HepG2 (cell line): ENCODE results near the gene FGF1. TPM values are rescaled to one million over a fixed set of nuclear protein-coding genes. Genes with fewer than 3 reads are reported as not detected.

Source experiments
- ATAC-seq: fragments of 200-7000 bp; cut with Tn5 transposase; 3 replicates; pipeline ENCODE4 v1.9.1; 2020; ENCODE audit warnings: mild to moderate bottlenecking, moderate library complexity
- BruUV-seq: library from RNA; stranded (reverse); fragments of 400-500 nt; replicated peaks from 2 replicates; lab custom pipeline; 2021; lab: Mats Ljungman, UMichigan
- CTCF ChIA-PET: fragments of 300-600 bp; formaldehyde crosslinking; extraction: SDS; loops from one replicate; lab custom pipeline; 2021; ENCODE audit warnings: low total read pairs, inconsistent platforms, low intra/inter-chr PET ratio; lab: Yijun Ruan, JAX
- POLR2A ChIA-PET: fragments of 350-600 bp; sonication (Branson Sonifier 250); formaldehyde crosslinking; loops from one replicate; lab custom pipeline; 2020; ENCODE audit warnings: antibody characterized with exemption, inconsistent platforms; lab: Yijun Ruan, JAX
- DNase-seq: peaks from one replicate; pipeline ENCODE4 v3.0.0-alpha.2; 2015; ENCODE audit warnings: low spot score
- FAIRE-seq: peaks from 3 replicates; lab custom pipeline; 2011; peaks lifted over from hg19 to GRCh38; lab: Jason Lieb, UNC
- H2AFZ ChIP-seq: one replicate; pipeline ENCODE4 v1.6.1; 2011; ENCODE audit warnings: low read length, inconsistent platforms
- H3K27ac ChIP-seq: fragments of 300-600 bp; 3 replicates; pipeline ENCODE4 v1.8.0; 2011; ENCODE audit warnings: mixed run types, mild to moderate bottlenecking, mixed read lengths, low read length, inconsistent platforms; ENCODE audit not compliant: insufficient read depth; ENCODE audit errors: extremely low read length
- H3K27me3 ChIP-seq, 2 experiments: fragments of 200-600 bp in 1 of 2; 2 replicates in 1 of 2; 3 replicates in 1 of 2; pipeline versions ENCODE4 v1.6.0 to v1.8.0; 2011; ENCODE audit warnings: low read length in 2 of 2, mild to moderate bottlenecking in 2 of 2, moderate library complexity in 2 of 2, inconsistent platforms in 1 of 2; ENCODE audit not compliant: insufficient read depth in 2 of 2, control insufficient read depth in 1 of 2
- H3K36me3 ChIP-seq, 2 experiments: fragments of 200-600 bp in 1 of 2; replicated peaks in 1 of 2; 2 replicates in 1 of 2; 3 replicates in 1 of 2; pipeline versions ENCODE4 v1.5.1 to v1.8.0; 2011; ENCODE audit warnings: low read length in 2 of 2, inconsistent platforms in 1 of 2; ENCODE audit not compliant: insufficient read depth in 2 of 2, control insufficient read depth in 1 of 2
- H3K4me1 ChIP-seq: 2 replicates; pipeline ENCODE4 v1.5.1; 2012; ENCODE audit warnings: low read length, inconsistent platforms; ENCODE audit not compliant: insufficient read depth
- H3K4me2 ChIP-seq: 2 replicates; pipeline ENCODE4 v1.6.0; 2011; ENCODE audit warnings: low read depth, low read length, inconsistent platforms
- H3K4me3 ChIP-seq, 3 experiments: fragments of 200-600 bp in 1 of 3; sonication (generic), shearing (Covaris generic) in 1 of 3; replicated peaks in 1 of 3; 2 replicates each; pipeline ENCODE4 v1.5.1; 2011 to 2016; ENCODE audit warnings: low read length in 3 of 3, inconsistent platforms in 2 of 3, low read depth in 2 of 3, mild to moderate bottlenecking in 2 of 3, control low read depth in 1 of 3, mixed read lengths in 1 of 3; ENCODE audit not compliant: insufficient read depth in 1 of 3
- H3K79me2 ChIP-seq: one replicate; pipeline ENCODE4 v1.6.1; 2011; ENCODE audit warnings: low read length, inconsistent platforms; ENCODE audit not compliant: insufficient read depth
- H3K9ac ChIP-seq: 2 replicates; pipeline ENCODE4 v1.6.0; 2011; ENCODE audit warnings: mild to moderate bottlenecking, low read depth, low read length, inconsistent platforms; ENCODE audit not compliant: insufficient read depth
- H3K9me3 ChIP-seq: 2 replicates; pipeline ENCODE4 v1.5.1; 2012; ENCODE audit warnings: mild to moderate bottlenecking, low read length
- H4K20me1 ChIP-seq: 2 replicates; pipeline ENCODE4 v1.6.0; 2011; ENCODE audit warnings: inconsistent platforms, mild to moderate bottlenecking, low read length, moderate library complexity; ENCODE audit not compliant: insufficient read depth
- ETV6 ChIP-seq: sonication (generic); formaldehyde crosslinking; conservative IDR thresholded peaks from 2 replicates; pipeline ENCODE4 v1.4.0; 2020; ENCODE audit warnings: missing genetic modification reagents
- FIP1L1 ChIP-seq: fragments of 200-400 bp; formaldehyde crosslinking; IDR thresholded peaks from 2 replicates; pipeline ENCODE4 v1.6.1; 2018; ENCODE audit warnings: low read depth, mild to moderate bottlenecking, low read length, moderate library complexity, borderline replicate concordance; ENCODE audit not compliant: insufficient read depth
- GATAD1 ChIP-seq: IDR thresholded peaks from 2 replicates; pipeline ENCODE4 v1.6.1; 2016; ENCODE audit warnings: missing genetic modification reagents, missing compliant biosample characterization
- ISX ChIP-seq: sonication (generic); formaldehyde crosslinking; conservative IDR thresholded peaks from 2 replicates; pipeline ENCODE4 v1.5.0; 2020; ENCODE audit warnings: missing genetic modification reagents
- JARID2 ChIP-seq: sonication (generic); formaldehyde crosslinking; IDR thresholded peaks from 2 replicates; pipeline ENCODE4 v1.8.1; 2023; ENCODE audit warnings: missing genetic modification reagents, inconsistent platforms; ENCODE audit not compliant: insufficient replicate concordance
- MTF1 ChIP-seq: sonication (generic); formaldehyde crosslinking; IDR thresholded peaks from 2 replicates; pipeline ENCODE4 v1.5.0; 2020; ENCODE audit warnings: missing genetic modification reagents
- NFKB2 ChIP-seq: sonication (generic); formaldehyde crosslinking; IDR thresholded peaks from 2 replicates; pipeline ENCODE4 v1.4.0; 2020; ENCODE audit warnings: missing genetic modification reagents, borderline replicate concordance
- WIZ ChIP-seq: sonication (generic); formaldehyde crosslinking; IDR thresholded peaks from 2 replicates; pipeline ENCODE4 v1.5.1; 2020; ENCODE audit warnings: mild to moderate bottlenecking, missing genetic modification reagents
- XRCC5 ChIP-seq: fragments of 200-400 bp; formaldehyde crosslinking; optimal IDR thresholded peaks from 2 replicates; pipeline ENCODE3; 2017; ENCODE audit warnings: mild to moderate bottlenecking, low read length
- ZNF12 ChIP-seq: sonication (generic); formaldehyde crosslinking; IDR thresholded peaks from 2 replicates; pipeline ENCODE4 v1.5.0; 2020; ENCODE audit warnings: missing genetic modification reagents
- ZNF121 ChIP-seq: sonication (generic); formaldehyde crosslinking; IDR thresholded peaks from 2 replicates; pipeline ENCODE4 v1.5.0; 2020; ENCODE audit warnings: mild to moderate bottlenecking, missing genetic modification reagents
- ZNF446 ChIP-seq: sonication (generic); formaldehyde crosslinking; IDR thresholded peaks from 2 replicates; pipeline ENCODE4 v1.5.0; 2020; ENCODE audit warnings: mild to moderate bottlenecking, missing genetic modification reagents
- ZNF546 ChIP-seq: sonication (generic); formaldehyde crosslinking; conservative IDR thresholded peaks from 2 replicates; pipeline ENCODE4 v1.8.1; 2023; ENCODE audit warnings: mild to moderate bottlenecking, missing genetic modification reagents
- ZNF766 ChIP-seq: sonication (generic); formaldehyde crosslinking; IDR thresholded peaks from 2 replicates; pipeline ENCODE4 v1.5.0; 2020; ENCODE audit warnings: missing genetic modification reagents, borderline replicate concordance
- WGBS: methylation state at CpG from one replicate; pipeline ENCODE4 v1.1.6; 2017; ENCODE audit warnings: low lambda C conversion rate; 5-methylcytosine and 5-hydroxymethylcytosine counted together
- in situ Hi-C: cut with HindIII; loops from 2 replicates; pipeline ENCODE4 v1.10.0; 2017; ENCODE audit warnings: low pct_unique_long_range_greater_than_20kb; ENCODE audit not compliant: extremely low pct_ligation_motif_present
- intact Hi-C: fragments of 100-400 bp; cut with micrococcal nuclease; formaldehyde crosslinking; loops from one replicate; pipeline ENCODE4 v1.10.0; 2022; ENCODE audit not compliant: unreplicated experiment
- polyA plus RNA-seq, 8 experiments: library from polyadenylated mRNA; depleted of rRNA in 3 of 8; stranded (reverse) in 7 of 8; unstranded in 1 of 8; fragments of >200 nt; fragmentation: Illumina TruSeq in 4 of 8; extraction: Trizol in 4 of 8; gene quantifications; 2 replicates each; pipeline versions ENCODE4 v1.2.1 to v1.2.3, GENCODE V29; 2011 to 2016; ENCODE audit warnings: low read depth in 4 of 8, missing spikeins in 1 of 8, mixed read lengths in 1 of 8; ENCODE audit not compliant: insufficient read depth in 1 of 8
- total RNA-seq, 5 experiments: library from RNA; depleted of rRNA; stranded (reverse); fragments of >200 nt; fragmentation: Illumina TruSeq; extraction: Trizol; gene quantifications; 2 replicates each; pipeline ENCODE4 v1.2.3, GENCODE V29; 2016; ENCODE audit warnings: low read depth in 1 of 5
- TF ChIP-seq, protein P1 (sequence below): sonication (generic); formaldehyde crosslinking; conservative IDR thresholded peaks from 2 replicates; pipeline ENCODE4 v1.4.0; 2020; ENCODE audit warnings: mild to moderate bottlenecking, missing genetic modification reagents, moderate library complexity
- TF ChIP-seq, protein P2 (sequence below): sonication (generic); formaldehyde crosslinking; IDR thresholded peaks from 2 replicates; pipeline ENCODE4 v1.4.0; 2020; ENCODE audit warnings: low read depth, mild to moderate bottlenecking, missing genetic modification reagents
- TF ChIP-seq, protein P3 (sequence below): conservative IDR thresholded peaks from 2 replicates; pipeline ENCODE4 v1.6.1; 2018; ENCODE audit warnings: missing genetic modification reagents
- TF ChIP-seq, protein P4 (sequence below): sonication (generic); formaldehyde crosslinking; IDR thresholded peaks from 2 replicates; pipeline ENCODE4 v1.4.0; 2020; ENCODE audit warnings: low read depth, mild to moderate bottlenecking, missing genetic modification reagents

Gene FGF1
- total and polyA plus RNA-seq, 2 of the 13 experiments (the other 11 are each of a cell fraction or from before 2014, with no cell fraction given), result not detected

DNA sequence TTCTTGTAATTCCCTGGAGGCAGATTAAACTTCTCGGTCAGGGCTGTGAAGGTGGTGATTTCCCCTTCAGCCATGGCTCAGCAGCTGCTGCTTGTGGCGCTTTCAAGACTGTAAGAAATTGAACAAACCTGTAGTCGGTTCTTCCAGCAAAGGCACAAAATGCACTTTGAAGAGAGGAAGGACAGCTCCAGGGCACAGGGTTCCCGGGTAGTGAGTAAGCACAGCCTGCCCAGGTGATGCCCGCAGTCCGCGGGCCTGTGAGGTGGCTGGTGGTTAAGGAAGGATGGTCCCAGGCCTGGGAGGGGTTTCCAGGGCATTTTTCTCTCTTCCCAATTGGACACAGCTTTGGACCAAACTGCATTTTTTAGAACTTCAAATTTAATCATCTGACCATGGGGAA, 71.8 kb downstream of the FGF1 start (continued):
- TF ChIP-seq, protein P1, sequence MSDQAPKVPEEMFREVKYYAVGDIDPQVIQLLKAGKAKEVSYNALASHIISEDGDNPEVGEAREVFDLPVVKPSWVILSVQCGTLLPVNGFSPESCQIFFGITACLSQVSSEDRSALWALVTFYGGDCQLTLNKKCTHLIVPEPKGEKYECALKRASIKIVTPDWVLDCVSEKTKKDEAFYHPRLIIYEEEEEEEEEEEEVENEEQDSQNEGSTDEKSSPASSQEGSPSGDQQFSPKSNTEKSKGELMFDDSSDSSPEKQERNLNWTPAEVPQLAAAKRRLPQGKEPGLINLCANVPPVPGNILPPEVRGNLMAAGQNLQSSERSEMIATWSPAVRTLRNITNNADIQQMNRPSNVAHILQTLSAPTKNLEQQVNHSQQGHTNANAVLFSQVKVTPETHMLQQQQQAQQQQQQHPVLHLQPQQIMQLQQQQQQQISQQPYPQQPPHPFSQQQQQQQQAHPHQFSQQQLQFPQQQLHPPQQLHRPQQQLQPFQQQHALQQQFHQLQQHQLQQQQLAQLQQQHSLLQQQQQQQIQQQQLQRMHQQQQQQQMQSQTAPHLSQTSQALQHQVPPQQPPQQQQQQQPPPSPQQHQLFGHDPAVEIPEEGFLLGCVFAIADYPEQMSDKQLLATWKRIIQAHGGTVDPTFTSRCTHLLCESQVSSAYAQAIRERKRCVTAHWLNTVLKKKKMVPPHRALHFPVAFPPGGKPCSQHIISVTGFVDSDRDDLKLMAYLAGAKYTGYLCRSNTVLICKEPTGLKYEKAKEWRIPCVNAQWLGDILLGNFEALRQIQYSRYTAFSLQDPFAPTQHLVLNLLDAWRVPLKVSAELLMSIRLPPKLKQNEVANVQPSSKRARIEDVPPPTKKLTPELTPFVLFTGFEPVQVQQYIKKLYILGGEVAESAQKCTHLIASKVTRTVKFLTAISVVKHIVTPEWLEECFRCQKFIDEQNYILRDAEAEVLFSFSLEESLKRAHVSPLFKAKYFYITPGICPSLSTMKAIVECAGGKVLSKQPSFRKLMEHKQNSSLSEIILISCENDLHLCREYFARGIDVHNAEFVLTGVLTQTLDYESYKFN (CRISPR knock-in tag), result no peak
- TF ChIP-seq ZNF546 (CRISPR knock-in tag) (no peak), ZNF766 (CRISPR knock-in tag) (no peak), JARID2 (CRISPR knock-in tag) (no peak), NFKB2 (CRISPR knock-in tag) (no peak), ISX (CRISPR knock-in tag) (no peak)

DNA sequence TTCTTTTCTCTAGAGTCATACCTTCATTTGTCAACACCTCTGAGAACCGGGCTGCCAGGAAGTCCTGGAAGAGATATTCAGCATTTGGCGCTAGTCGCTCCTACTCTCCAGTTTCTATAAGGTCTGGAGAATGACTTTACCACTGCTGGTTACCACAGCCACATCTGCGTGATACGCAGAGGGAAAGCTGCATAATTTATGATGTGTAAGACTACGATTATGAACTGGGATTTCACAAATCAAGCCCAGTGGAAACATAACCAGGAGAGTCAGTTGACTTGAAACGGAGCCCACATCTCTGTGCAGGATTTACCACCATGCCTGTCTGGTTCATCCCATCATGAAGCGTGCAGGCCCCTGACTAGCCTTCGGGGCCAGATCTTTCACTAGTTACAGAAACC, 72.6 kb downstream of the FGF1 start:
- POLR2A ChIA-PET, result no interaction called here
- no peak overlapping the region for H3K4me2 ChIP-seq
- H3K9me3 ChIP-seq, result no peaks in the 10 kb centered on the region
- intact Hi-C loops, result no loop called here
- H3K9ac ChIP-seq, result no peak overlapping the region
- TF ChIP-seq, protein P2, sequence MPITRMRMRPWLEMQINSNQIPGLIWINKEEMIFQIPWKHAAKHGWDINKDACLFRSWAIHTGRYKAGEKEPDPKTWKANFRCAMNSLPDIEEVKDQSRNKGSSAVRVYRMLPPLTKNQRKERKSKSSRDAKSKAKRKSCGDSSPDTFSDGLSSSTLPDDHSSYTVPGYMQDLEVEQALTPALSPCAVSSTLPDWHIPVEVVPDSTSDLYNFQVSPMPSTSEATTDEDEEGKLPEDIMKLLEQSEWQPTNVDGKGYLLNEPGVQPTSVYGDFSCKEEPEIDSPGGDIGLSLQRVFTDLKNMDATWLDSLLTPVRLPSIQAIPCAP (CRISPR knock-in tag), result no peak
- TF ChIP-seq ETV6 (CRISPR knock-in tag), result no peak
- no peak for TF ChIP-seq XRCC5
- no peak for TF ChIP-seq FIP1L1
- no peak for TF ChIP-seq WIZ (CRISPR knock-in tag)
- no peak for TF ChIP-seq ZNF12 (CRISPR knock-in tag)
- TF ChIP-seq ZNF121 (CRISPR knock-in tag), result no peak
- TF ChIP-seq MTF1 (CRISPR knock-in tag), result no peak
- TF ChIP-seq GATAD1, result no peak
- TF ChIP-seq, protein P3, sequence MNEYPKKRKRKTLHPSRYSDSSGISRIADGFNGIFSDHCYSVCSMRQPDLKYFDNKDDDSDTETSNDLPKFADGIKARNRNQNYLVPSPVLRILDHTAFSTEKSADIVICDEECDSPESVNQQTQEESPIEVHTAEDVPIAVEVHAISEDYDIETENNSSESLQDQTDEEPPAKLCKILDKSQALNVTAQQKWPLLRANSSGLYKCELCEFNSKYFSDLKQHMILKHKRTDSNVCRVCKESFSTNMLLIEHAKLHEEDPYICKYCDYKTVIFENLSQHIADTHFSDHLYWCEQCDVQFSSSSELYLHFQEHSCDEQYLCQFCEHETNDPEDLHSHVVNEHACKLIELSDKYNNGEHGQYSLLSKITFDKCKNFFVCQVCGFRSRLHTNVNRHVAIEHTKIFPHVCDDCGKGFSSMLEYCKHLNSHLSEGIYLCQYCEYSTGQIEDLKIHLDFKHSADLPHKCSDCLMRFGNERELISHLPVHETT, result no peak
- TF ChIP-seq ZNF446, result no peak
- TF ChIP-seq, protein P4, sequence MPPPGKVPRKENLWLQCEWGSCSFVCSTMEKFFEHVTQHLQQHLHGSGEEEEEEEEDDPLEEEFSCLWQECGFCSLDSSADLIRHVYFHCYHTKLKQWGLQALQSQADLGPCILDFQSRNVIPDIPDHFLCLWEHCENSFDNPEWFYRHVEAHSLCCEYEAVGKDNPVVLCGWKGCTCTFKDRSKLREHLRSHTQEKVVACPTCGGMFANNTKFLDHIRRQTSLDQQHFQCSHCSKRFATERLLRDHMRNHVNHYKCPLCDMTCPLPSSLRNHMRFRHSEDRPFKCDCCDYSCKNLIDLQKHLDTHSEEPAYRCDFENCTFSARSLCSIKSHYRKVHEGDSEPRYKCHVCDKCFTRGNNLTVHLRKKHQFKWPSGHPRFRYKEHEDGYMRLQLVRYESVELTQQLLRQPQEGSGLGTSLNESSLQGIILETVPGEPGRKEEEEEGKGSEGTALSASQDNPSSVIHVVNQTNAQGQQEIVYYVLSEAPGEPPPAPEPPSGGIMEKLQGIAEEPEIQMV (CRISPR knock-in tag), result no peak
- TF ChIP-seq, all 625 proteins: peak for 0
- Histone ChIP-seq H3K27me3 (peaks cover 0 to 4% of the 10 kb centered on the region in 2 experiments; a peak in 1 of 5 replicates), H3K4me1 (0 out of 2 replicates have a peak, but pooled peaks cover 6% of the 10 kb centered on the region), H2AFZ (no peak overlapping the region), H3K36me3 (no peaks in the 10 kb centered on the region), H3K79me2 (no peaks in the 10 kb centered on the region), H3K4me3 (no peak overlapping the region), H4K20me1 (peaks cover 3% of the 10 kb centered on the region; the same call in 1 of the 2 replicates), H3K27ac (no peak overlapping the region)
- 51% methylated on average over 6 of the region's 9 CpGs for WGBS
- DNase-seq (no peak), ATAC-seq (no peak), FAIRE-seq (no peak)
- in situ Hi-C loops, result no loop called here
- CTCF ChIA-PET, result no interaction called here
- BruUV-seq, result no TSS peak
